Activated T-helper 1 cell treated with anti-CD3 and anti-CD28 coated beads, Interleukin-12 subunit alpha, Interleukin-12 subunit beta, Interleukin-2, Interleukin-4 antibody, amounts not matched to agents 30 ng/mL and 10 ng/mL and 1 ng/mL, durations not matched to agents 14 hours and 24 hours and 36 hours (primary cell): Measurements from ENCODE around the gene ZFAND3. TPM values are rescaled to one million over a fixed set of nuclear protein-coding genes. Genes with fewer than 3 reads are reported as not detected.
"Not testable (repeated sequence)": the region's sequence is repeated elsewhere in the genome, so short reads cannot be mapped to it uniquely, and the experiment has no call there.

Experiments
- DNase-seq: peaks from one replicate; pipeline ENCODE4 v3.0.0; 2021; ENCODE audit warnings: low spot score
- H3K27ac Mint-ChIP-seq: one replicate; pipeline ENCODE4 v1.8.0; 2021; ENCODE audit warnings: mild to moderate bottlenecking, mixed read lengths
- H3K27me3 Mint-ChIP-seq: one replicate; pipeline ENCODE4 v1.8.0; 2022; ENCODE audit warnings: mild to moderate bottlenecking, moderate library complexity, mixed read lengths; ENCODE audit not compliant: insufficient read depth
- H3K36me3 Mint-ChIP-seq: one replicate; pipeline ENCODE4 v1.8.0; 2021; ENCODE audit warnings: low read depth, mixed read lengths
- H3K4me1 Mint-ChIP-seq: one replicate; pipeline ENCODE4 v1.8.0; 2021; ENCODE audit warnings: low read depth, mixed read lengths
- H3K4me3 Mint-ChIP-seq: one replicate; pipeline ENCODE4 v1.8.0; 2021; ENCODE audit warnings: mild to moderate bottlenecking, moderate library complexity, mixed read lengths
- H3K9me3 Mint-ChIP-seq: one replicate; pipeline ENCODE4 v1.8.0; 2021; ENCODE audit warnings: mixed read lengths
- intact Hi-C: fragments of 100-400 bp; cut with micrococcal nuclease; formaldehyde crosslinking; loops from one replicate; pipeline ENCODE4 v1.15.1; 2024
- total RNA-seq: library from RNA; stranded (reverse); gene quantifications from 2 replicates; pipeline ENCODE4 v1.2.3, GENCODE V29; 2022

The ZFAND3 gene
- total RNA-seq, 1 donor from 2014 or later: 44.1 TPM

DNA sequence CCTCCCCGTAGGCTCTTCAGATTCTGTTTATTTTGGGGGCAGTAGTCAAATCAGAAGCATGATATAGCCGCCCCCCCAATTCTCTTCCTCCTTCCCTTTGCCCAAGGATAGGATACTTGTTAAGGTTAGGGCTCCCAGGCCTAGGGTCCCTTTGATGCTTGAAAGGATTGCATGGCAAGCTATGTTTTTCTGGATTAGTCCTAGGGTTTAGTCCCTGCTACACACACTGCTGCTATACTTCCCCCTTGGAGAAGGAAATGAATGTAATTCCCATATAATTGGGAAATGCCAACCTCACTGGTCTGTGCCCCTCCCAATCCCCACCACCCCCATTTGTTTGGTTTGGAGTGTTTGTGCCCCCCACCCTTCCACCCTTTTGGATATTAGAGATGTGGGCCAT lies 62.8 kb downstream of the ZFAND3 start:
- Mint-ChIP-seq H3K4me1 (peaks cover 9% of the 10 kb centered on the region), H3K36me3 (no peaks in the 10 kb centered on the region), H3K27me3 (no peaks in the 10 kb centered on the region), H3K4me3 (no peak overlapping the region), H3K9me3 (no peaks in the 10 kb centered on the region), H3K27ac (no peak overlapping the region)
- intact Hi-C loops: no loop called here
- no peak for DNase-seq

DNA sequence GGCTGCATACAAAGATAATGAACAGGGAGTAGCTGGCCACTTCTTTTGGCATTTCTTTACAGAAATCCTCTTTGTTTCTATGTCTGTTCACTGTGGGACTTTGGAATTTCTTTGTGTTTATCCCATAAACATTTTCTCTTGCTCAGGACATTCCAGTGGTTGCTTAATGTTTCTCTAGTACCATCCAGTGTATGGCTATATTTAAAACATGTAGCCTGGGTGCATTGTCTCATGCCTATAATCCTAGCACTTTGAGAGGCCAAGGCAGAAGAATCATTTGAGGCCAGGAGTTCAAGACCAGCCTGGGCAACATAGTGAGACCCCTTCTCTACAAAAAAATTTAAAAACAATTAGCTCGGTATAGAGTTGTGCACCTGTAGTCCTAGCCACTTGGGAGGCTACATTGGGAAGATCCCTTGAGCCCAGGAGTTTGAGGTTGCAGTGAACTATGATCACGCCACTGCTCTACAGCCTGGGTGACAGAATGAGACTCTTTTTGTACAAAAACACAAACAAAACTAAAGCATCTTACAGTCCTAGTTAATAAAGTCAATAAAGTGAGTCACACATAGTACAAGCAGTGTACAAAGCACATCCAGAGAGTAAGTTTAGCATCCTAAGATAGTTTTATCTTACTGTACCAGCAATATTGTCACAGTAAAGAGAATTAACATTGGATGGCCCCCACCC lies 63.3 kb downstream of the ZFAND3 start:
- H3K4me1 Mint-ChIP-seq: peaks cover 4% of the 10 kb centered on the region
- intact Hi-C loops: no loop called here
- H3K36me3 Mint-ChIP-seq: no peaks in the 10 kb centered on the region
- no peaks in the 10 kb centered on the region for H3K9me3 Mint-ChIP-seq
- H3K27me3 Mint-ChIP-seq: no peaks in the 10 kb centered on the region
- H3K27ac Mint-ChIP-seq: no peak overlapping the region
- DNase-seq: no peak
- no peak overlapping the region for H3K4me3 Mint-ChIP-seq

DNA sequence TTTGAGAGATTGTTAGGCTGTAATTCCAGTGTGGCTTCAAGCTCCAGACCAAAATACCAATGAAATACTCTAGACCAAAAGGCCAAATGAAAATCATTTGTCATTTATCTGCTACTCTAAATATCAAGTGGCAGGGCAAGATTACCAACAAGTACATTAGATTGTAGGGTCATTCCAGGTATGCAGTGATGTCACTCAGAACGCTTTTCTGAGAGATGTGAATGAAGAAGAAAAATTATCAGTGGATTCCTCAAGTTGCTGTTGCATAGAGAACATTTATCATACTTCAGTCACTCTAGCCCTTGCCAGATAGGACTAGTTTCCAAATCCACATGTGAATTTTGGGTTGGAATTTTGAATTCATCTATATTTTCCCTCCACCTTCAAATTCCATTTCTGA lies 65.0 kb downstream of the ZFAND3 start:
- H3K36me3 Mint-ChIP-seq: no peaks in the 10 kb centered on the region
- intact Hi-C loops: no loop called here

DNA sequence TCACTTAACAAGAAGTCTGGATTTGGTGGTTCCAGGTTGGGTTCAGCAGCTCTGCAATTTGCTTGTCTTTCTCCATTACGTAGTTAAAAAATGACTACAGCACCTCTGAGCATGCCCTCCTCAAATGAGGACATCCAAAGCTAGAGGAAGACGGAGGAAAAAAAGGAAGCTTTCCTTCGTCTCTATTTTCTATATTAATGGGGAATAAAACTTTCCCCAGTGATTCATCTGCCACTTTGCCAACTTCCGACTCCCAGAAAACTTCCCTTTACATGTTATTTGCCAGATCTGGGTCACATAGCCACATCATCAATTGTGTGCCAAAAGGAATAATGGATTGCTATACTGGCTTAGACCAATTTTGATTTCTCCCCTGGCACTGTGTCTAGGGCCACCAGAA lies 69.5 kb downstream of the ZFAND3 start:
- Mint-ChIP-seq H3K27ac (no peak overlapping the region), H3K27me3 (no peaks in the 10 kb centered on the region), H3K9me3 (no peaks in the 10 kb centered on the region), H3K36me3 (no peaks in the 10 kb centered on the region), H3K4me3 (no peak overlapping the region), H3K4me1 (no peaks in the 10 kb centered on the region)
- DNase-seq: no peak
- intact Hi-C loops: no loop called here

More for the DNA sequence above, 65.0 kb downstream of the ZFAND3 start:
- no peak for DNase-seq
- Mint-ChIP-seq H3K4me3 (no peak overlapping the region), H3K9me3 (no peaks in the 10 kb centered on the region), H3K27ac (no peak overlapping the region), H3K27me3 (no peaks in the 10 kb centered on the region), H3K4me1 (no peaks in the 10 kb centered on the region)

DNA sequence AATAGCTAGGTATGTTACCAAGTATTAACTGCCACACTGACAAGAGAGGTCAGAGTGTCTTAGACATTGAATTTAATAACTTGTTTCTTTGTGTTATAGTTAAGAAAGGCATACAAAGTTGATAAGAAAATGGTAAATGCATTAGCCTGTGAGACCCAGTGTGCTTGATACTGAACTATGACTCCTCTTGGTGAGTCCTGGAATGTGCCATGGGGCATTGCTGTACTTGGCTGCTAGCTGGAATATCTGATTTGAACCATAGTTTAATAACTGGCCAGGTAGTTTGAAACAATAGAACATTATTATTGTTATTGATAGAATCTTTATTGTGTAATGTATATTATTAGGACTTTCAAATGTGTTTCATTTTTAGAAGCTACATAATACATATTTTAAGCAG lies 70.0 kb downstream of the ZFAND3 start:
- no peaks in the 10 kb centered on the region for H3K9me3 Mint-ChIP-seq
- H3K36me3 Mint-ChIP-seq: no peaks in the 10 kb centered on the region
- H3K27ac Mint-ChIP-seq: no peak overlapping the region
- H3K4me1 Mint-ChIP-seq: no peaks in the 10 kb centered on the region
- H3K4me3 Mint-ChIP-seq: no peak overlapping the region
- intact Hi-C loops: no loop called here
- no peaks in the 10 kb centered on the region for H3K27me3 Mint-ChIP-seq
- DNase-seq: no peak

DNA sequence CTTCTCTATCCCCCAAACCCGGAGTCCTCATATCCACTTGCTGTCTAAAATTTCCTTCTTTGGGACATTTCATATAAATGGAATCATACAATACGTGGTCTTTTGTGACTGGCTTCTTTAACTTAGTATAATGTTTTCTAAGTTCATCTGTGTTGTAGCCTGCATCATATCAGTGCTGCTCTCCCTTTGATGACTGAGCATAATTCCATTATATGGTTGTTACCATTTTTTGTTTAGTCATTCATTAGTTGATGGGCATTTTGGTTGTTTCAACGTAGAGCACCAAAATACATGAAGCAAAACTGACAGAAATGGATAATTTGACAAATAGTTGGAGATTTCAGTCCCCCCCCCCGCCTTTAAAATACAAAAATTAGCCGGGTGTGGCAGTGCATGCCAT lies 71.5 kb downstream of the ZFAND3 start:
- no peak overlapping the region for H3K4me3 Mint-ChIP-seq
- H3K27me3 Mint-ChIP-seq: no peaks in the 10 kb centered on the region

DNA sequence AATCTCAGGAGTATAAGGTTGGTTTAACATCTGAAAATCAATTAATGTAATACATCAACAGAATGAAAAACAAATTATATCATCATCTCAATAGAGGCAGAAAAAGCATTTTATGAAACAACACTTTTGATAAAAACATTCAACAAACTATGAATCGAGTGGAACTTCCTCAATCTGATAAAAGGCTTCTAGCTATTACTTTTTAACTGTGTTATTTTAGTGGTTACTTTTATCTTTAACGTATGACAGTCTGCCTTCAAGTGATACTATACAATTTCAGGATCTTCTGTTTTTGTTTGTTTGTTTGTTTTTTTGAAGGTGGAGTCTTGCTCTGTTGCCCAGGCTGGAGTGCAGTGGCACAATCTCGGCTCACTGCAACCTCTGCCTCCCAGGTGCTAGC lies 73.7 kb downstream of the ZFAND3 start:
- H3K27ac Mint-ChIP-seq: no peak overlapping the region
- no peaks in the 10 kb centered on the region for H3K9me3 Mint-ChIP-seq
- intact Hi-C loops: no loop called here
- peaks cover 6% of the 10 kb centered on the region for H3K36me3 Mint-ChIP-seq
- no peak overlapping the region for H3K4me3 Mint-ChIP-seq
- no peaks in the 10 kb centered on the region for H3K4me1 Mint-ChIP-seq
- DNase-seq: no peak
- no peaks in the 10 kb centered on the region for H3K27me3 Mint-ChIP-seq

More for the DNA sequence above, 71.5 kb downstream of the ZFAND3 start:
- Mint-ChIP-seq H3K9me3 (no peaks in the 10 kb centered on the region), H3K36me3 (peaks cover 6% of the 10 kb centered on the region), H3K4me1 (no peaks in the 10 kb centered on the region), H3K27ac (no peak overlapping the region)
- DNase-seq: no peak
- intact Hi-C loops: no loop called here

DNA sequence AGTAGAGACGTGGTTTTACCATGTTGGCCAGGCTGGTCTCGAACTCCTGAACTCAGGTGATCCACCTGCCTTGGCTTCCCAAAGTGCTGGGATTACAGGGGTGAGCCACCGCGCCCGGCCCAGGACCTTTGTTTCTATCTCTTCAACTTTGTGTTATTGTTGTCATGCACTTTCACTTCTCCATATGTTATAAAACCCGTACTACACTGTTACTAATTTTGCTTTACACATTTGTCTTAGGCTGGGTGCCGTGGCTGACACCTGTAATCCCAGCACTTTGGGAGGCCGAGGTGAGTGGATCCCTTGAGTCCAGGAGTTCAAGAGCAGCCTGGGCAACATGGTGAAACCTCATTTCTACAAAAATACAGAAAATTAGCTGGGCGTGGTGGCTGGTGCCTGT lies 74.2 kb downstream of the ZFAND3 start:
- DNase-seq, H3K27me3 Mint-ChIP-seq, H3K27ac Mint-ChIP-seq, H3K4me3 Mint-ChIP-seq, intact Hi-C loops, H3K36me3 Mint-ChIP-seq, H3K9me3 Mint-ChIP-seq, H3K4me1 Mint-ChIP-seq: not testable (repeated sequence)

DNA sequence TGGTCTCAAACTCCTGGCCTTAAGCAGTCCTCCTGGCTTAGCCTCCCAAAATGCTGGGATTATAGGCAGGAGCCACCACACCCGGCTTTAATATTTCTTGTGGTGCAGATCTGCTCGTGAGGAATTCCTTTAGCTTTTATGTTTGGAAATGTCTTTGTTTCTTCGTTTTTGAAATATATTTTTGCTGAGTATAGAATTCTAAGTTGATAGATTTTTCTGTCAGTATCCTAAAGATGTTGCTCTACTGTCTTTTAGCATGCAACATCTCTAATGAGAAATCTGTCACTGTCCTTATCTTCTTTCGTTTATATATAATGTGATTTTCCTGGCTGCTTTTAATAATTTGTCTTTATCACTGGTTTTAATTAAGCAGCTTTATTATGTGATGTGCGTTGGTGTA lies 75.1 kb downstream of the ZFAND3 start:
- no peaks in the 10 kb centered on the region for H3K27me3 Mint-ChIP-seq
- no peaks in the 10 kb centered on the region for H3K9me3 Mint-ChIP-seq
- DNase-seq: no peak
- no peak overlapping the region for H3K27ac Mint-ChIP-seq
- H3K36me3 Mint-ChIP-seq: peaks cover 6% of the 10 kb centered on the region
- no peaks in the 10 kb centered on the region for H3K4me1 Mint-ChIP-seq
- H3K4me3 Mint-ChIP-seq: no peak overlapping the region
- intact Hi-C loops: no loop called here

DNA sequence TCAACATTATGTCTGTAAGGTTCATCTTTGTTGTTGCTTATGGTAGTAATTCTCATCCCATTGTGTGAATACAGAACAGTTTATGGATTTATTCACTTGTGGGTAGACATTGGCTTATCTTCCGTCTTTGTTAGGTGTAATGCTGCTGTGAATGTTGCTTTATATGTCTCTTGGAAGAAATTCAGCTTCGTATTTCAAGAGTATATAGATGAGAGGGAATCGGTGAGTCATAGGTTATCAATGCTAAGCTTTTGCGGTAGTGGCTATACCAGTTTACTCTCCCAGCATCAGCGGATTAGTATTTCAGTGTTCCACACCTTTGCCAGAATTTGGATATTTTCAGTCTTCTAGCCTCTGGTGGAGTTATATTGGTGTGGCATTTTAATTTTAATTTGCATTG lies 77.8 kb downstream of the ZFAND3 start:
- H3K27me3 Mint-ChIP-seq: no peaks in the 10 kb centered on the region
- H3K4me1 Mint-ChIP-seq: no peaks in the 10 kb centered on the region
- no peaks in the 10 kb centered on the region for H3K9me3 Mint-ChIP-seq
- no peak for DNase-seq
- no peak overlapping the region for H3K4me3 Mint-ChIP-seq
- intact Hi-C loops: no loop called here
- H3K36me3 Mint-ChIP-seq: peaks cover 6% of the 10 kb centered on the region
- no peak overlapping the region for H3K27ac Mint-ChIP-seq

DNA sequence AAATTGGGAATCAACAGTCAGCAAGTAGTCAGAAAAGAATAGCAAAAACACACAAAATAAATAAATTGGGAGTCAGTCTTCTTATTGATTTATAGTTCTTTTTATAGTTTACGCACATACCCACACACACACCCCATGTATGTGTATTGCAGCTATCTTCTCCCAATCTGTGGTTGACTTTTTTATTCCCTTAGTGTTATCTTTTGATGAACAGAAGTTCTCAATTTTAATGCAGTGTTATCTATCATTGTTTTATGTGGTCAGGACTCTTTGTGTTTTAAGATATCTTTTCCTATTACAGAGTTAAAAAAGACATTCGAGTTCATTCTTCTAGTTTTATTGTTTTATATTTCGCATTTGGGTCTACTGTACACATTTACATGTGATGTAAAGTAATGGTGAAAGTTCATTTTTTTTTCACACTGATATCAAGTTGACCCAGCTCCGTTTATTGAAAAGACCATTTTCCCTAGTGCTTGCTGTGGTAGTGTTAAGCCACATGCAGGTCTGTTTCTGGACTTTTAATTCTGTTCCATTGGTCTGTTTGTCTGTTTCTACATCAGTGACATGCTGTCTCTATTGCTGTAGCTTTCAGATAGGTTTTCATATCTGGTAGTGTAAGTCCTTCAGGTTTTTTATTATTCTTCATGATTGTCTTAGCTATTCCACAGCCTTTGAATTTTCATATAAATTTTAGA lies 78.4 kb downstream of the ZFAND3 start:
- DNase-seq: no peak
- Mint-ChIP-seq H3K9me3 (no peaks in the 10 kb centered on the region), H3K4me3 (no peak overlapping the region), H3K27ac (no peak overlapping the region), H3K4me1 (no peaks in the 10 kb centered on the region), H3K27me3 (no peaks in the 10 kb centered on the region), H3K36me3 (peaks cover 6% of the 10 kb centered on the region)
- intact Hi-C loops: no loop called here

DNA sequence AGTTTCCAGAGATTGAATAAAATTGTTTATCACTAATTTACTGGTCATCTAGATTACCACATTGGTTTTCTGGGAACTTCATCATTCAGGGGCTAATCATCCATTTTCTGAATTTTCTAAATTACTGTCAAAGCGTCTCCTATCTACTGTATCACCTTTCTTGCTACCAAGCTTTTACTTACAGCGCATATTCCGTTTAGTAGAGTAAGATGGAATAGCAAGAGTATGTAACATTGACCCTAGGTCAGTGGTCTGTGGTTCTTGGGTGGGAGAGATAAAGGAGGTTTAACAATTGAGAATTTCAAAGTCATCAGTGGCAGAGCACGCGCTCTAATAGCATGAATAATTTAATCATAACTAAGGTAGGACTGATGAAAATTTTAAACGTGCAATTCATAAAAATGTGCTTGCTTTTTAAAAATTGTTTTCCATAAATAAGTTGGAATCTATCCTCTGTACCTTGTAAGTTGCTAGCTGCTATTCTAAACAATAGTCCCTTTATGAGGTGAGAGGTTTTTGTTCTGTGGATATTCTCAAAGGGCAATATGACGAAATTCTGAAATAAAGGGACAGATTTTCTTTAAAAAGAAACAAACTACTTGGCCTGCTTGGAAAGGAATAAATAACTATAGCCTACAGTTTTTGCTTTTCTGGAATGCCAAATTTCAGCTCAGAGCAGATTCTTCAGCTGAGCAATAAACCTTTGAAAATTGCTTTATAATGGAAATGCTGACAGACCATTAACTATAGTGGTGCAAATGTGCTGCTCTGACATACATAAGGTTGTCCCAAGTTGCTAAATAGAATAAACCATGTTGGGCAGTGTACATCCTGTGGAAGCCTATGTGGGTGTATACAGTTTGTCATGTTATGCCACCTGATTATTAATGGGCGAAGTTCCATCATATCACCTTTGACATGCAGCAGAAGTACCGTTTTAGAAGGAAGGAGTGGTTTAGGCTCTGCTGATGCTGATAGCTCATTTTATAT lies 84.1 kb downstream of the ZFAND3 start:
- Mint-ChIP-seq H3K27me3 (no peaks in the 10 kb centered on the region), H3K9me3 (no peaks in the 10 kb centered on the region), H3K4me1 (peaks cover 19% of the 10 kb centered on the region), H3K36me3 (no peaks in the 10 kb centered on the region), H3K4me3 (no peak overlapping the region), H3K27ac (no peak overlapping the region)
- intact Hi-C loops: no loop called here
- no peak for DNase-seq

DNA sequence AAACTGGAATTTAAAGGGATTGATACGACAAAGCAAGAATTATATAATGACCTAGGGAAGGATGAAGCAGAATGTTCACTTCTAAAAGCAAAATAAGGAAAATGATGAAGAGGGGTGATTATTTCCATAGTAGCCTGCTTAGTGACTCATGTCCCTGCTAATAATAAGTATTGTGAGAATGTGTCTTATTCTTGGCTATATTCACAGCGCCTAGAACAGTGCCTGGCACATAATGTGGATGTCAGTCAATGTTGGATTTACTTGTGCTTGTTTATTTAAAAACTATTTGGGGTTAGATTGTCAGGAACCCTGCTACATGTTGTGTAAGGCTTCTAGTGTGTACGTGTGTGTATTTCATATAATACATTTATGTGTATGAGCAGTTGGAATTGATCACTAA lies 85.1 kb downstream of the ZFAND3 start:
- no peaks in the 10 kb centered on the region for H3K36me3 Mint-ChIP-seq
- DNase-seq: no peak
- peaks cover 20% of the 10 kb centered on the region for H3K4me1 Mint-ChIP-seq
- no peak overlapping the region for H3K4me3 Mint-ChIP-seq
- no peak overlapping the region for H3K27ac Mint-ChIP-seq
- H3K27me3 Mint-ChIP-seq: no peaks in the 10 kb centered on the region
- no peaks in the 10 kb centered on the region for H3K9me3 Mint-ChIP-seq
- intact Hi-C loops: no loop called here
